H1 (cell line): ENCODE data around the gene EPHA1. TPM values are rescaled to one million over a fixed set of nuclear protein-coding genes. Genes with fewer than 3 reads are reported as not detected.

ENCODE experiments used
- CTCF ChIA-PET: fragments of 300-600 bp; sonication (Branson Sonifier 250); formaldehyde crosslinking; loops from one replicate; lab custom pipeline; 2021; ENCODE audit not compliant: partially characterized antibody; lab: Charles Lee
- POLR2A ChIA-PET: fragments of 300-600 bp; sonication (Branson Sonifier 250); formaldehyde crosslinking; loops from one replicate; lab custom pipeline; 2021; ENCODE audit warnings: inconsistent platforms; ENCODE audit not compliant: partially characterized antibody; lab: Charles Lee
- DNase-seq, 2 experiments: peaks; one replicate each; pipeline versions ENCODE4 v3.0.0 to v3.0.0-alpha.2; 2010 to 2022; ENCODE audit warnings: low spot score in 2 of 2, low read depth in 1 of 2, mixed read lengths in 1 of 2
- FAIRE-seq: peaks from 2 replicates; lab custom pipeline; 2011; peaks lifted over from hg19 to GRCh38; lab: Jason Lieb, UNC
- H2AFZ ChIP-seq: 2 replicates; pipeline ENCODE4 v1.8.1; 2012; ENCODE audit warnings: low read length, inconsistent platforms
- H2AK5ac ChIP-seq: 2 replicates; pipeline ENCODE4 v1.6.1; 2013; ENCODE audit warnings: low read depth, low read length
- H2BK120ac ChIP-seq: replicated peaks from 2 replicates; pipeline ENCODE3; 2013; ENCODE audit warnings: low read depth, low read length, inconsistent platforms
- H2BK12ac ChIP-seq: 2 replicates; pipeline ENCODE4 v1.6.1; 2013; ENCODE audit warnings: low read depth, low read length
- H2BK15ac ChIP-seq: 2 replicates; pipeline ENCODE4 v1.6.1; 2013; ENCODE audit warnings: low read length
- H2BK20ac ChIP-seq: 2 replicates; pipeline ENCODE4 v1.6.1; 2013; ENCODE audit warnings: low read length
- H2BK5ac ChIP-seq: 2 replicates; pipeline ENCODE4 v1.6.1; 2013; ENCODE audit warnings: low read depth, low read length
- H3K14ac ChIP-seq: 2 replicates; pipeline ENCODE4 v1.6.1; 2013; ENCODE audit warnings: inconsistent platforms; ENCODE audit not compliant: insufficient read length
- H3K18ac ChIP-seq: 2 replicates; pipeline ENCODE4 v1.6.1; 2013; ENCODE audit warnings: low read length; ENCODE audit errors: extremely low read depth
- H3K23ac ChIP-seq: 2 replicates; pipeline ENCODE4 v1.6.1; 2013; ENCODE audit warnings: inconsistent platforms; ENCODE audit not compliant: insufficient read length
- H3K23me2 ChIP-seq: 2 replicates; pipeline ENCODE4 v1.6.1; 2013; ENCODE audit warnings: low read depth, low read length
- H3K27ac ChIP-seq: 2 replicates; pipeline ENCODE4 v1.6.1; 2011; ENCODE audit warnings: low read depth, low read length, inconsistent platforms
- H3K27me3 ChIP-seq, 4 experiments: replicated peaks in 1 of 4; 1 replicate in 1 of 4; 2 replicates in 3 of 4; pipeline versions ENCODE4 v1.6.1 to v1.8.1; 2011 to 2013; ENCODE audit warnings: low read length in 3 of 4, mild to moderate bottlenecking in 3 of 4, inconsistent platforms in 2 of 4, mixed read lengths in 2 of 4, moderate library complexity in 1 of 4; ENCODE audit not compliant: control insufficient read depth in 3 of 4, insufficient read depth in 3 of 4; ENCODE audit errors: extremely low read depth in 1 of 4
- H3K36me3 ChIP-seq, 4 experiments: 2 replicates each; pipeline versions ENCODE4 v1.6.1 to v1.8.1; 2011 to 2013; ENCODE audit warnings: mild to moderate bottlenecking in 4 of 4, low read length in 3 of 4, moderate library complexity in 2 of 4, control low read depth in 1 of 4, inconsistent platforms in 1 of 4; ENCODE audit not compliant: insufficient read depth in 4 of 4, control insufficient read depth in 2 of 4
- H3K4ac ChIP-seq: replicated peaks from 2 replicates; pipeline ENCODE3; 2013; ENCODE audit warnings: low read length, low read depth, mixed read lengths, inconsistent platforms; ENCODE audit not compliant: insufficient read length
- H3K4me1 ChIP-seq, 4 experiments: replicated peaks in 1 of 4; 1 replicate in 1 of 4; 2 replicates in 3 of 4; pipeline versions ENCODE4 v1.6.1 to v1.8.1; 2011 to 2013; ENCODE audit warnings: low read length in 3 of 4, inconsistent platforms in 2 of 4, mixed read lengths in 1 of 4; ENCODE audit not compliant: insufficient read depth in 4 of 4, control insufficient read depth in 3 of 4
- H3K4me2 ChIP-seq, 2 experiments: 2 replicates each; pipeline versions ENCODE4 v1.6.1 to v1.8.1; 2011 to 2013; ENCODE audit warnings: low read depth in 2 of 2, low read length in 2 of 2, control low read depth in 1 of 2, inconsistent platforms in 1 of 2, mild to moderate bottlenecking in 1 of 2; ENCODE audit not compliant: insufficient read depth in 1 of 2
- H3K4me3 ChIP-seq, 4 experiments: fragments of 200-600, 300-600 bp in 1 of 4; sonication (generic), shearing (Covaris generic), sonication (Bioruptor Twin) in 1 of 4; 2 replicates each; pipeline versions ENCODE4 v1.5.1 to v1.8.1; 2011 to 2016; ENCODE audit warnings: low read length in 4 of 4, low read depth in 3 of 4, control low read depth in 2 of 4, inconsistent platforms in 2 of 4, mild to moderate bottlenecking in 2 of 4, mixed read lengths in 1 of 4, moderate library complexity in 1 of 4; ENCODE audit not compliant: insufficient read depth in 2 of 4; ENCODE audit errors: extremely low read depth in 1 of 4
- H3K56ac ChIP-seq: replicated peaks from 2 replicates; pipeline ENCODE3; 2013; ENCODE audit warnings: low read depth, mild to moderate bottlenecking, mixed read lengths, low read length, inconsistent platforms; ENCODE audit not compliant: insufficient read length
- H3K79me1 ChIP-seq: 2 replicates; pipeline ENCODE4 v1.6.1; 2013; ENCODE audit warnings: low read depth, low read length, control low read depth
- H3K79me2 ChIP-seq, 2 experiments: 2 replicates each; pipeline versions ENCODE4 v1.6.1 to v1.8.1; 2012 to 2013; ENCODE audit warnings: low read length in 2 of 2, mild to moderate bottlenecking in 2 of 2, inconsistent platforms in 1 of 2; ENCODE audit not compliant: insufficient read depth in 2 of 2, control insufficient read depth in 1 of 2
- H3K9ac ChIP-seq, 4 experiments: replicated peaks in 1 of 4; 1 replicate in 1 of 4; 2 replicates in 3 of 4; pipeline versions ENCODE4 v1.6.1 to v1.8.1; 2011 to 2013; ENCODE audit warnings: low read depth in 3 of 4, low read length in 3 of 4, control low read depth in 2 of 4, mild to moderate bottlenecking in 2 of 4, moderate library complexity in 2 of 4, inconsistent platforms in 1 of 4; ENCODE audit errors: extremely low read depth in 1 of 4
- H3K9me3 ChIP-seq, 2 experiments: 2 replicates each; pipeline versions ENCODE4 v1.6.1 to v1.8.1; 2012 to 2013; ENCODE audit warnings: mild to moderate bottlenecking in 2 of 2, moderate library complexity in 2 of 2, control low read depth in 1 of 2, inconsistent platforms in 1 of 2, low read depth in 1 of 2, low read length in 1 of 2, mixed read lengths in 1 of 2; ENCODE audit not compliant: insufficient read depth in 2 of 2
- H4K20me1 ChIP-seq, 2 experiments: replicated peaks in 1 of 2; 2 replicates each; pipeline versions ENCODE3 to v1.8.1; 2011 to 2013; ENCODE audit warnings: inconsistent platforms in 2 of 2, low read length in 2 of 2, mild to moderate bottlenecking in 1 of 2; ENCODE audit not compliant: insufficient read depth in 2 of 2, control insufficient read depth in 1 of 2
- H4K5ac ChIP-seq: 2 replicates; pipeline ENCODE4 v1.6.1; 2013; ENCODE audit warnings: low read length, low read depth, mixed read lengths, inconsistent platforms; ENCODE audit not compliant: insufficient read length
- H4K8ac ChIP-seq: 2 replicates; pipeline ENCODE4 v1.8.0; 2013; ENCODE audit warnings: mild to moderate bottlenecking, moderate library complexity, low read length, inconsistent platforms; ENCODE audit not compliant: insufficient read depth; ENCODE audit errors: extremely low read depth
- H4K91ac ChIP-seq: replicated peaks from 2 replicates; pipeline ENCODE3; 2013; ENCODE audit warnings: low read length, mixed read lengths, inconsistent platforms; ENCODE audit not compliant: insufficient read length
- BCL11A ChIP-seq, 2 experiments: IDR thresholded peaks; one replicate each; pipeline ENCODE4 v1.6.1; 2011; ENCODE audit warnings: low read depth in 2 of 2, low read length in 2 of 2, mild to moderate bottlenecking in 2 of 2
- CBX8 ChIP-seq: fragments of 300-800, 300-1000 bp; sonication (generic); IDR thresholded peaks from 2 replicates; pipeline ENCODE4 v1.7.1; 2016; ENCODE audit warnings: low read depth, low read length, borderline replicate concordance
- CTBP2 ChIP-seq: IDR thresholded peaks from 2 replicates; pipeline ENCODE4 v1.7.0; 2011; ENCODE audit warnings: borderline replicate concordance, mild to moderate bottlenecking, moderate library complexity, mixed read lengths, low read length; ENCODE audit not compliant: insufficient read depth, insufficient read length
- PHF8 ChIP-seq: fragments of 200-600 bp; sonication (generic); conservative IDR thresholded peaks from 2 replicates; pipeline ENCODE4 v1.7.1; 2012; ENCODE audit warnings: low read depth, mild to moderate bottlenecking, inconsistent platforms, low read length, moderate library complexity
- SIX5 ChIP-seq: IDR thresholded peaks from 2 replicates; pipeline ENCODE4 v1.6.1; 2011; ENCODE audit warnings: mild to moderate bottlenecking, low read depth, low read length
- TAF1 ChIP-seq: IDR thresholded peaks from 2 replicates; pipeline ENCODE4 v1.6.1; 2011; ENCODE audit warnings: mild to moderate bottlenecking, low read depth, low read length
- WGBS, 2 experiments: shearing (Covaris generic) in 1 of 2; methylation state at CpG; one replicate each; pipeline versions ENCODE4 v1.1.6 to v1.1.7; 2013 to 2015; ENCODE audit warnings: low lambda C conversion rate in 2 of 2, mixed read lengths in 2 of 2, inconsistent platforms in 1 of 2, low coverage in 1 of 2, missing lambda C conversion rate in 1 of 2; ENCODE audit not compliant: insufficient replicate concordance in 2 of 2, insufficient coverage in 1 of 2, insufficient read length in 1 of 2; ENCODE audit errors: extremely low coverage in 1 of 2, missing lambda C conversion rate in 1 of 2; 5-methylcytosine and 5-hydroxymethylcytosine counted together
- polyA plus RNA-seq, 7 experiments: library from polyadenylated mRNA; depleted of rRNA in 3 of 7; stranded (reverse) in 5 of 7; unstranded in 2 of 7; fragments of >200 nt in 5 of 7; fragments of 200-250 nt in 2 of 7; gene quantifications; 1 replicate in 5 of 7; 2 replicates in 1 of 7; 4 replicates in 1 of 7; pipeline versions ENCODE4 v1.2.1 to v1.2.3, GENCODE V29; 2011 to 2013; ENCODE audit warnings: missing spikeins in 2 of 7, mixed read lengths in 2 of 7
- total RNA-seq: library from RNA; stranded (reverse); fragmentation: NEBNext Ultra II Directional; extraction: Animal tissue kit (Norgen Biotek cat#: 25700); gene quantifications from 2 replicates; pipeline ENCODE4 v1.2.1, GENCODE V29; 2021
- TF ChIP-seq, protein P1 (sequence below), 3 experiments: IDR thresholded peaks; 1 replicate in 2 of 3; 2 replicates in 1 of 3; pipeline versions ENCODE4 v1.5.1 to v1.6.1; 2011; ENCODE audit warnings: low read length in 3 of 3, mild to moderate bottlenecking in 3 of 3, inconsistent platforms in 2 of 3, low read depth in 1 of 3, moderate library complexity in 1 of 3; ENCODE audit not compliant: insufficient read depth in 1 of 3; ENCODE audit errors: control extremely low read depth in 1 of 3

Gene EPHA1
- total and polyA plus RNA-seq, 2 of the 8 experiments (the other 6 are each of a cell fraction or from before 2014, with no cell fraction given): 86.5 to 133 TPM

- no peak overlapping the region for H3K4me3 ChIP-seq
- TF ChIP-seq CBX8: no peak
- no peak for TF ChIP-seq TAF1
- no peak for TF ChIP-seq SIX5
- TF ChIP-seq CTBP2: no peak
- no peak for TF ChIP-seq BCL11A (IDR thresholded peaks at IDR 0.05; ENCODE audit: low read depth in 2 of 2, low read length in 2 of 2)
- no peak for TF ChIP-seq PHF8
- TF ChIP-seq, protein P1, sequence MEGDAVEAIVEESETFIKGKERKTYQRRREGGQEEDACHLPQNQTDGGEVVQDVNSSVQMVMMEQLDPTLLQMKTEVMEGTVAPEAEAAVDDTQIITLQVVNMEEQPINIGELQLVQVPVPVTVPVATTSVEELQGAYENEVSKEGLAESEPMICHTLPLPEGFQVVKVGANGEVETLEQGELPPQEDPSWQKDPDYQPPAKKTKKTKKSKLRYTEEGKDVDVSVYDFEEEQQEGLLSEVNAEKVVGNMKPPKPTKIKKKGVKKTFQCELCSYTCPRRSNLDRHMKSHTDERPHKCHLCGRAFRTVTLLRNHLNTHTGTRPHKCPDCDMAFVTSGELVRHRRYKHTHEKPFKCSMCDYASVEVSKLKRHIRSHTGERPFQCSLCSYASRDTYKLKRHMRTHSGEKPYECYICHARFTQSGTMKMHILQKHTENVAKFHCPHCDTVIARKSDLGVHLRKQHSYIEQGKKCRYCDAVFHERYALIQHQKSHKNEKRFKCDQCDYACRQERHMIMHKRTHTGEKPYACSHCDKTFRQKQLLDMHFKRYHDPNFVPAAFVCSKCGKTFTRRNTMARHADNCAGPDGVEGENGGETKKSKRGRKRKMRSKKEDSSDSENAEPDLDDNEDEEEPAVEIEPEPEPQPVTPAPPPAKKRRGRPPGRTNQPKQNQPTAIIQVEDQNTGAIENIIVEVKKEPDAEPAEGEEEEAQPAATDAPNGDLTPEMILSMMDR (IDR thresholded peaks at IDR 0.05; ENCODE audit: control extremely low read depth in 1 of 3, insufficient read depth in 1 of 3, low read depth in 1 of 3, low read length in 3 of 3): no peak
- ChIA-PET POLR2A (interaction anchor here (1.2 to 25.2 kb wide), 5 partner anchors 6 to 140 kb away, joined by 3 to 518 read pairs (median 46); partner anchors contain the start of genes EPHA1 and ZYX), CTCF (interaction anchor here (0.5 to 23.5 kb wide), 10 partner anchors 8 to 1792 kb away, joined by 3 to 359 read pairs (median 6); partner anchors contain the start of genes EPHA1 and ZYX)
- no peak overlapping the region for H2BK12ac ChIP-seq
- WGBS, 2 experiments: 87% methylated on average over 27 of the region's 28 CpGs; no CpG with 5 or more reads in 1 of the 2 experiments
- H3K23ac ChIP-seq: no peak overlapping the region
- H2BK5ac ChIP-seq: no peak overlapping the region; the same call in 1 of the 2 replicates
- H3K9me3 ChIP-seq: no peaks in the 10 kb centered on the region
- no peak overlapping the region for H3K14ac ChIP-seq
- no peak overlapping the region for H3K4me2 ChIP-seq
- FAIRE-seq (no peak), DNase-seq (no peak)
- H3K9ac ChIP-seq: no peak overlapping the region
- H3K23me2 ChIP-seq: no peaks in the 10 kb centered on the region
- H3K79me1 ChIP-seq: peaks cover 5% of the 10 kb centered on the region; the same call in 1 of the 2 replicates
- H2BK15ac ChIP-seq: no peak overlapping the region
- no peak overlapping the region for H4K5ac ChIP-seq
- no peak overlapping the region for H2BK20ac ChIP-seq
- no peak overlapping the region for H4K91ac ChIP-seq
- H4K8ac ChIP-seq: no peak overlapping the region
- H3K79me2 ChIP-seq: peaks cover 0 to 5% of the 10 kb centered on the region in 2 experiments; a peak in 2 of 4 replicates
- H3K36me3 ChIP-seq: peaks cover 54 to 92% (median 87%) of the 10 kb centered on the region in 4 experiments
- H2BK120ac ChIP-seq: no peak overlapping the region
- H2AK5ac ChIP-seq: no peak overlapping the region
- H3K18ac ChIP-seq: no peak overlapping the region
- H3K27ac ChIP-seq: no peak overlapping the region
- H3K4me1 ChIP-seq: no peaks in the 10 kb centered on the region
- no peak overlapping the region for H3K4ac ChIP-seq
- peaks cover 11 to 31% of the 10 kb centered on the region in 2 experiments for H4K20me1 ChIP-seq
- no peaks in the 10 kb centered on the region for H3K27me3 ChIP-seq
- no peak overlapping the region for H2AFZ ChIP-seq
- no peak overlapping the region for H3K56ac ChIP-seq
These were observed 11.8 kb downstream of the EPHA1 start for GRCh38 chr7:143396625-143397556.
